KOPT-K1 (cell line): ENCODE results near the gene EPB41.
"Not testable (repeated sequence)": the region's sequence is repeated elsewhere in the genome, so short reads cannot be mapped to it uniquely, and the experiment has no call there.

Experiments
- H3K27ac ChIP-seq: fragments of 200-600 bp; sonication (generic); 2 replicates; pipeline ENCODE4 v1.5.1; 2016; ENCODE audit warnings: antibody characterized with exemption, mild to moderate bottlenecking, low read depth, low read length; ENCODE audit not compliant: poor library complexity, severe bottlenecking
- H3K36me3 ChIP-seq: fragments of 200-600 bp; sonication (generic); 2 replicates; pipeline ENCODE4 v1.5.1; 2017; ENCODE audit warnings: antibody characterized with exemption, mild to moderate bottlenecking, low read length, moderate library complexity; ENCODE audit not compliant: insufficient read depth
- H3K9me3 ChIP-seq: fragments of 200-600 bp; sonication (generic); 2 replicates; pipeline ENCODE4 v1.5.1; 2017; ENCODE audit warnings: antibody characterized with exemption, low read length, mild to moderate bottlenecking; ENCODE audit not compliant: insufficient read depth, poor library complexity, severe bottlenecking

Gene EPB41

DNA sequence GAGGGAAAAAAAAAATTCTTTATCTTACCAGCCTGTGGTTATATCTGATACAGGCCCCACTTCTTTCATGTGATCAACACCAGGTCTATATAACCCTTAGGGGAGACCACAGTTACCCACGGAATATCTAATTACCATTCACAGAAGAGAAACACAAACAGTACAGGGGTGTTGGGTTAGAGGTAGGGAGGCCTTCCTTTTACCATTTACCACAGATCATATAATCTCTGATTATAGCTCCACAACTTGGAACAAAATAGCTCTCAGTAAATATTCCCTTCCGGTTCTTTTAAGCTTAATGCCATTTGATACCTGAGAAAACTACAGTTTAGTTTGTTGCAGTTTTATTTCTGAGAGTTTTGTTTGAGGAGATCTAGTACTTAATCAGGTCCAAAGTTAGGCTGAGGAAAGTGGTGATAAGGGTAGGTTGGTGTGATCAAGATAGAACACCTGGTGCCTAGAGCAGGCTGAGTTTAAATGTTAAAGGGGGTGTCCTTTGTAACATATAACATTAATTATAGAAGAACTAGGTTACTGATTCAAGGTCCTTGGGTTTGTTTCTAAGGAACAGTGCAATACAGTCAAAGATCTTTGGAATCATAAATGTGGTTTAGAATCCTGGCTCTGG is 14.1 kb downstream of the EPB41 start:
- Histone ChIP-seq H3K27ac (peak overlapping the region; percentile 41), H3K36me3 (no peaks in the 10 kb centered on the region), H3K9me3 (no peaks in the 10 kb centered on the region)

DNA sequence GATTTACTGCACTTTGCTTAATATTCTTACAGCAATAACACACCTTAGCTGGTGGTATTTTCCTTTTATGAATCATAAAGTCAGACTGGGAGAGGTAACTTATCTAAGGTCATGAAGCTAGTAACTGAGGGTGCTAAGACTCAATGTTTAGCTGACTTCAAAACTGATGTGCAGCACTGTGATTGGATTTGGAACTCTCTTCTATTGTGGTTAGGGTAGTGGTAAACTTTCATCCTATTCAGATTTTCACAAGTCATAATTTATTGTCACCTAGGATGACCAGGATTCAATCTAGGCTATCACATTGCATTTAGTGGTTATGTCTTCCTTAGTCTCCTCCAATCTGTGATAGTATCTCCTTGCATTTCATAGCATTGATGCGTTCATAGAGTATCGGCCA is 18.9 kb downstream of the EPB41 start:
- H3K9me3 ChIP-seq = no peaks in the 10 kb centered on the region
- H3K27ac ChIP-seq = no peak overlapping the region
- no peaks in the 10 kb centered on the region for H3K36me3 ChIP-seq

DNA sequence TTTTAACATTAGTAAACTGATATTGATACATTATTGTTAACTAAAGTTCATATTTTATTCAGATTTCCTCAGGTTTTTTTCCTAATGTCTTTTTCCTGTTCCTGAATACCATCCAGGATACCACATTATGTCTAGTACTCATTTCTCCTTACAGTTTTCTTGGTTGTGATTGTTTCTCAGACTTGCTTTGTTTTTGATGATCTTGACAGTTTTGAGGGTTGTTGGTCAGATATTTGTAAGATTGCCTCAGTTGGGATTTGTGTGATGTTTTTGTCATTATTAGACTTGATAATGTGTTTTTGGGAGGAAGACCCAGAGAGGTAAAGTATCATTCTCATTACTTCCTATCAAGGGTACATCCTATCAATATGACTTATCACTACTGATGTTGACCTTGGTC is 19.5 kb downstream of the EPB41 start:
- Histone ChIP-seq H3K9me3 (no peaks in the 10 kb centered on the region), H3K36me3 (no peaks in the 10 kb centered on the region), H3K27ac (no peak overlapping the region)

DNA sequence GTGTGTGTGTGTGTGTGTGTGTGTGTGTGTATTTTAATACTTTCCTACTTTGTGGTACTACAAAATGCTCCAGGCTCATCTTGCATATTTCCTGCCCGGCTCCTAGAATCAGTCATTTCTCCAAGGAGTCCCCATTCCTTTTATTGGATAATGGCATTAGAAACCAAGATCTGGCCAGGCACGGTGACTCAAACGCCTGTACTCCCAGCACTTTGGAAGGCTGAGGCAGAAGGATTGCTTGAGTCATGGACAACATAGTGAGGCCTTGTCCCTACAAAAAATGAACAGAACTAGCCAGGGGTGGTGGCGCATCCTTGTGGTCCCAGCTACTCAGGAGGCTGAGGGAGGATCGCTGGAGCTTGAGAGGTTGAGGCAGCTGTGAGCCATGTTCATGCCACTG is 20.3 kb downstream of the EPB41 start:
- Histone ChIP-seq H3K27ac (no peak overlapping the region), H3K9me3 (no peaks in the 10 kb centered on the region), H3K36me3 (no peaks in the 10 kb centered on the region)

DNA sequence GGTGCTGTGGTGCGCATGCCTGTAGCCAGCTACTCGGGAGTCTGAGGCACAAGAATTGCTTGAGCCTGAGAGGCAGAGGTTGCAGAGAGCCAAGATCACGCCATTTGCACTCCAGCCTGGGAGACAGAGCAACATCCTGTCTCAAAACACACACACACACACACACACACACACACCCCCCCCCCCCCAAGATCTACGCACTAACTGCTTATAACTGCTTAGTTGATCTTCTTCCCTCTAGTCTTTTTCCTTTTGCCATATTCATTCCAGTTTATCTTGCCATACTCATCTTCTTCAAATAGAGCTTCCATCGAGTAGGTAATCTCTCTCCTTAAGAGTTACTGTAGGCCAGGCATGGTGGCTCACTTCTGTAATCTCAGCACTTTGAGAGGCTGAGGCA is 20.9 kb downstream of the EPB41 start:
- Histone ChIP-seq H3K27ac (no peak overlapping the region), H3K36me3 (no peaks in the 10 kb centered on the region), H3K9me3 (no peaks in the 10 kb centered on the region)

DNA sequence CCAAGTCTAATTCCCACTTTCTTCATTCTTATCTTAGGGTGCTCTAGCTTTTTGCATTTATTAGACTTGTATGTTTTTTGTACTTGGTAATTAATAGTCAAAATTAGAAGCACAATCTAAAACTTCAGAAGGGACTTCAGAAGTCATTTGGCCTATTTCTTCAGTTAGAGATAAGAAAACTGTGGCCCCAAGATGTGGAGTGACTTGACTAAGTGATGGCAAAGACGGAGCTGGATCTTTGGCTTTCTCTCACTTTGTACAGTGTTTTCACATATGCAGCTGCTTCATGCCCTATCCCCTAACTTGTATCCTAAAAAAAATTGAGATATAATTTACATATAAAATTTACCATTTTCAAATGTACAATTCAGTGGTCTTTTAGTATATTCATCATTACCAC is 21.7 kb downstream of the EPB41 start:
- Histone ChIP-seq H3K36me3 (no peaks in the 10 kb centered on the region), H3K27ac (no peak overlapping the region), H3K9me3 (no peaks in the 10 kb centered on the region)

DNA sequence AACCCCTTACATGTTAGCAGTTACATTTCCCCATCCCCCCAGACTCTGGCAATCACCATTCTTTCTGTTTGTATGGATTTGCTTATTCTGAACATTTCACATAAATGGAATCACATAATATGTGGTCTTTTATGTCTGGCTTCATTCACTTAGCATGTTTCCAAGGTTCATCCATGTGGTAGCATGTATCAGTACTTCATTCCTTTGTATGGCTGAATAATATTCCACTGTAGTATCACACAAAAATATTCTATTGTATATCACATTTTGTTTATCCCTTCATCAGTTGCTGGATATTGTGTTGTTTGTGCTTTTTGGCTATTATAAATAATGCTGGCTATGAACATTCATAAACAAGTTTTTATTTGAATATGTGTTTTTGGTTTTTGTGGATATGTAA is 22.2 kb downstream of the EPB41 start:
- no peaks in the 10 kb centered on the region for H3K9me3 ChIP-seq
- H3K36me3 ChIP-seq = no peaks in the 10 kb centered on the region
- H3K27ac ChIP-seq = no peak overlapping the region

DNA sequence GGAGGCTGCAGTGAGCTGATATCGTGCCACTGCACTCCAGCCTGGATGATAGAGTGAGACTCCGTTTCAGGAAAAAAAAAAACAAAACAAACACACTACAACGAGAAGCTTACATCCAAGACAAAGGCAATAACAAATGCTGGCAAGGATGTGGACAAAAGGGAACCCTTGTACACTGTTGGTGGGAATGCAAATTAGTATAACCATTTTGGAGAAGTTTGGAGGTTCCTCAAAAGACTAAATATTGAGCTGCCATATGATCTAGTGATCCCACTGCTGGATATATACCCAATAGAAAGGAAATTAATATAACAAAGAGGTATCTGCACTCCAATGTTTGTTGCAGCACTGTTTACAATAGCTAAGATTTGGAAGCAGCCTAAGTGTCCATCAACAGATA is 29.2 kb downstream of the EPB41 start:
- not testable (repeated sequence) for H3K27ac ChIP-seq, H3K9me3 ChIP-seq, H3K36me3 ChIP-seq

DNA sequence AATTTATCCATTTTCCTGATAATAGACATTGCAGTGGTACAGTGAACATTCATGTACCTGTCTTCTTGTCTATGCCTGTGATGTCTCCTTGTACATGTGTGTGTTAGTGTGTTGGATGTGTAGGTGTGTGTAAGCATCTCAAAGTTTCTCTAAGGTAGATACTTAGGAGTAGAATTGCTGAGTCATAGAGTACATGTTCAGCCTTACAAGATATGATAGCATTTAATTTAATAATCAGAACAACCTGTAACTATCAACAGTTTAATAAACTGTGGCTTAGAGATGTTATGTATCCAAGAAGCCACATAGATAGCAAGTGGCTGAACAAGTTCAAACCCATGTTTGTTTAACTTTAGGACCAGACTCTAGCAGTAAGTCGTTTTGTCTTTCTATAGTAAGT is 35.6 kb downstream of the EPB41 start:
- no peak overlapping the region for H3K27ac ChIP-seq
- H3K36me3 ChIP-seq = no peaks in the 10 kb centered on the region
- no peaks in the 10 kb centered on the region for H3K9me3 ChIP-seq

DNA sequence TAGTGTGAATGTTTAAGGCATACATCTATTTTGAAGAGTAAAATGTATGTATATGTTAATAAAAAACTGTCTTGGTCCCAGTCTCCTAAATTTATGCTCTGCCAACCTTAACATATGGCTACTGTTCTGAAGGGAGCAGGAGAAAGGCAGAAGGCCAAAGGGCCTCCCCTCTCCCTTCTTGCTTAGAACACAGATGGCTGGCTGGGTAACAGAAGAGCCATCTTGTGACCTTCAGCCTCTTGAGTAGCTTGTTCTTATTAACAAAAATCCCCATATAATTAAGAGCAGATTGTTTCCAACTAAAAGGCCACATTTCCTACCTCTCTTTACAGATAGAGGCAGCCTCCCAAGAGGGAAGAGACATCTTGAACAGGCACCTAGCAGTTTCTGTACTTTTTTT is 36.1 kb downstream of the EPB41 start:
- H3K27ac ChIP-seq = no peak overlapping the region
- H3K9me3 ChIP-seq = no peaks in the 10 kb centered on the region
- H3K36me3 ChIP-seq = no peaks in the 10 kb centered on the region

DNA sequence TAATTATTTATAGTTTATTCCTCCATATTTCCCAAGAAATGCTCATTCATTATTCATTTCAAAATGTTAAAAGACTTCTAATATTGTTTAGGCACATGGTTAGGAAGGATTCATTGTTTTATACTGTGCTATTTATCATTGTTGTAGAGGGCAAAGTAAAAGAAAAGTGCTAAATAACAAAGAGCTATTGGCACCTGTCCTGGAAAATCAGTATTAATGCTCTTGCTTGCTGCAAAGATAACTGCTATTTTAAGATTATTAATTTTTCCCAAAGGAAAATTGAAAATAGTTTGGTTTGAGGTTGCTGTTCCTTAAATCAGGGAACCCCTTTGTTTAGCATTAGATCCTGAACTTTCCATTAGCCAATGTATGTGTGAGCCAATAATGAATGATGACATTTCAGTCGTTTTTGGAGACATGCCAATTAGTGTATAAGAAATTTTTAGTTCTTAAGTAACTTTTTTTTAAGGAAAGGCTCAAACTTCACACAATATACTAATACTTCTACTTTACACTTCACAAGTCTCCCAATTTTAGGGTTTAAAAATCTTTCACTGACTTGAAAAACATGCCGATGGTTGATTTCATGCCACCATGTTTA is 39.9 kb downstream of the EPB41 start:
- H3K9me3 ChIP-seq = no peaks in the 10 kb centered on the region

DNA sequence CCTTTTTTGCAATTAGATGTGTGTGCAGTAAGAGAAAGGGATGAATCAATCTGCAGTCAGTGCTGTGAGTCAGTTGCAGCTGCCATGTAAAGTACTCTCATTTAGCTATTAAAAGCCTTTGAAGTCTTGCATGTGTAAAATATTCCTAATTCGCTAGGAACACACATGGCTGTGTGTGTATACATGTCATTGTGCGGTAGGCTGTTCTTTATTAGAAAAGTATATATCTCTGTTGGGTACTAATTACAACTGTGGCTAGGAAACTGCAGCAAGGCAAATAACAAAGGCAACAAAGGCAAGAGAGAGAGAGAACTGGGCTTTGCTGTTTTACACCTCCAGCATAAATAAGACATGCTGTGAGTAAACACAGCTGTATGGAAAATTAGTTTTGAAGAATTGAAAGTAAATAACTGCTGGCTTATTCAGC is 41.7 kb downstream of the EPB41 start:
- H3K36me3 ChIP-seq = no peaks in the 10 kb centered on the region
- H3K27ac ChIP-seq = no peak overlapping the region
- H3K9me3 ChIP-seq = no peaks in the 10 kb centered on the region

More for the DNA sequence above, 39.9 kb downstream of the EPB41 start:
- Histone ChIP-seq H3K27ac (no peak overlapping the region), H3K36me3 (no peaks in the 10 kb centered on the region)

DNA sequence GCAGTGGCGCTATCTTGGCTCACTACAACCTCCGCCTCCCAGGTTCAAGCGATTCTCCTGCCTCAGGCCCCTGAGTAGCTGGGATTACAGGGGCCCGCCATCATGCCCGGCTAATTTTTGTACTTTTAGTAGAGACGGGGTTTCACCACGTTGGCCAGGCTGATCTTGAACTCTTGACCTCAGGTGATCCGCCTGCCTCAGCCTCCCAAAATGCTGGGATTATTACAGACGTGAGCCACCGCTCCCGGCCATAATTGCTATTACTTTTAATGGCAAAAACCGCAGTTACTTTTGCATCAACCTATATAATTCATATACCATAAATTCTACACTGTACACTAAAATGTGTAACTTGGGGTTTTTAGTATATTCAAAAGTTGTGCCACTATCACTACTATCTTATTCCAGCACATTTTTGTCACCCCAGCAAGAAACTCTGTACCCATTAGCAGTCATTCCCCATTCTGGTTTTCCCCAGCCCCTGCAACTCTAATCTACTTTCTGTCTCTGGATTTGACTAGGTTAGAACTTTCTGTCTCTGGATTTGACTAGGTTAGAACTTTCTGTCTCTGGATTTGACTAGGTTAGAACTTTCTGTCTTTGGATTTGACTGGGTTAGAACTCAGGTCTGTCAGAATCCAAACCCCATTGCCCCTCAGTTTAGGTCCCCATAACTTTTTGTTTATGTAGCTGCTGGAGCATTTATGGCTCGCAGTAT is 47.9 kb downstream of the EPB41 start:
- not testable (repeated sequence) for H3K9me3 ChIP-seq, H3K36me3 ChIP-seq, H3K27ac ChIP-seq

DNA sequence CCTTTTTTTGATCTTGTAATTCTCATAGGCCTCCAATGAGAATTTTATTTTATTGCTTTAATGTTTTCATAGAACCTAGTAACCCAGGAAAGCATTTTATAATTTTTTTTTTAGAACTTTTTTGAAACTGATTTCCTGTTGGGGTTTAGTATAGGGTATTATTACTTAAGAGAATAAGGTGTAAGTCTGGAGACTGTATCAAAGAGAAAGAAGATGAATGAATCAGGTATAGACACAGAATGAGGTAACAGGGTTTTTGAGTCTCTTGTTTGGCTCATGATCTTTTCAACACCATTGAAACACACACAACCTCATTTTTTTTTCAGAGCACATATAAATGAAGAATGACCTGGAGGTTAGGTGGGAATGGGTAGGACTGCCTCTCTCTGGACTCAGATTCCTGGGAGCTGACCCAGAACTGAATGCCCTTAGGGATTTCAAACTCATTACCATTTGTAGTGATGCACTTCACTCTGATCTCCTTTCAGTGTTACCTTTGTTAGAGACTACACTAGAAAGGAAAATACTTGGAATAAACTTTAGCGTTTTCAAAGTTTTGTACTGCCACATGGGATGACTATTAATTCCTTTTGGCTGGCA is 51.0 kb downstream of the EPB41 start:
- Histone ChIP-seq H3K9me3 (no peaks in the 10 kb centered on the region), H3K27ac (no peak overlapping the region), H3K36me3 (no peaks in the 10 kb centered on the region)

DNA sequence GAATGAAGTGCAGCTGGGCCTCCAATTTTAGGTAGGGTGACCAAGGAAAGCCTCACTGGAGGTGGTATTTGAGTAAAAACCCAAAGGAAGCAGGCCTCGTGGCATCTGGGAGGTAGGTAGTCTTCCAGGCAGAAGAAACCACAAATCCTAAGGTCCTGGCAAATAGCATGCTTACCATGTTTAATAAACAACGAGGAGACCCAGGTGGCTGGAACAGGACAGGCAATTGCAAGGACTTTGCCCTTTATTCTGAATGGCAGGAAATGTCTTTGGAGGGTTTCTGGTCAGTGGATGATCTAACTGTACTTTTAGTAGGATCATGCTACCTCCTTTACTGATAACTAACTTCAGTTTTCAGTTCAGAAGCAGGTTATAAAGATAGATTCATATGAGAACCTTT is 52.2 kb downstream of the EPB41 start:
- no peaks in the 10 kb centered on the region for H3K9me3 ChIP-seq
- H3K36me3 ChIP-seq = no peaks in the 10 kb centered on the region
- H3K27ac ChIP-seq = no peak overlapping the region
